ENCODE measurements around the gene BRD7.

GRCh38 chr16:50369133-50369804, 481 bp upstream of the BRD7 start:
- TF ChIP-seq HOXB5 (CRISPR knock-in tag; IDR thresholded peaks at IDR 0.05) (no peak), EP300 (IDR thresholded peaks at IDR 0.05) (no peak), HOXA7 (CRISPR knock-in tag; IDR thresholded peaks at IDR 0.05) (no peak), GATA3 (IDR thresholded peaks at IDR 0.05; ENCODE audit: borderline replicate concordance) (no peak)

Measured in A549 (cell line).